Kidney (tissue), 14 donors: ENCODE results near the gene SLC1A2. TPM values are rescaled to one million over a fixed set of nuclear protein-coding genes. Genes with fewer than 3 reads are reported as not detected.

Experiments
- DNase-seq, 5 donors: peaks; one replicate each; pipeline ENCODE4 v3.0.0-alpha.2; 2013 to 2020
- FAIRE-seq: peaks from 2 replicates; lab custom pipeline; 2012; peaks lifted over from hg19 to GRCh38; lab: Jason Lieb, UNC
- H3K27ac ChIP-seq, 2 donors: one replicate each; pipeline ENCODE4 v1.7.0; 2013; ENCODE audit warnings: low read depth in 2 of 2, low read length in 2 of 2, inconsistent platforms in 1 of 2
- H3K27me3 ChIP-seq: one replicate; pipeline ENCODE4 v1.7.1; 2013; ENCODE audit warnings: low read length, inconsistent platforms; ENCODE audit not compliant: control insufficient read depth, insufficient read depth
- H3K36me3 ChIP-seq, 3 donors: one replicate each; pipeline versions ENCODE4 v1.7.0 to v1.7.1; 2013; ENCODE audit warnings: low read length in 3 of 3, control low read depth in 1 of 3, inconsistent platforms in 1 of 3; ENCODE audit not compliant: insufficient read depth in 3 of 3, control insufficient read depth in 2 of 3
- H3K4me1 ChIP-seq, 3 donors: one replicate each; pipeline versions ENCODE4 v1.7.0 to v1.7.1; 2013; ENCODE audit warnings: low read length in 3 of 3, inconsistent platforms in 1 of 3, low read depth in 1 of 3; ENCODE audit not compliant: control insufficient read depth in 2 of 3, insufficient read depth in 2 of 3
- H3K4me3 ChIP-seq, 3 donors: one replicate each; pipeline versions ENCODE4 v1.7.0 to v1.8.1; 2013; ENCODE audit warnings: low read length in 3 of 3, control low read depth in 1 of 3, inconsistent platforms in 1 of 3
- H3K9ac ChIP-seq, 3 donors: one replicate each; pipeline versions ENCODE4 v1.7.0 to v1.7.1; 2013; ENCODE audit warnings: low read length in 3 of 3, control low read depth in 1 of 3, inconsistent platforms in 1 of 3
- H3K9me3 ChIP-seq, 3 donors: one replicate each; pipeline versions ENCODE4 v1.7.0 to v1.7.1; 2013; ENCODE audit warnings: low read length in 3 of 3, control low read depth in 1 of 3, inconsistent platforms in 1 of 3; ENCODE audit not compliant: control insufficient read depth in 2 of 3, insufficient read depth in 1 of 3
- intact Hi-C: fragments of 100-400 bp; cut with DNase I; formaldehyde crosslinking; loops from one replicate; pipeline ENCODE4 v1.11.1; 2022
- polyA plus RNA-seq: library from polyadenylated mRNA; stranded (reverse); fragments of 350-450 nt; fragmentation: Illumina TruSeq; extraction: RNeasy Lipid Tissue Mini Kit (QIAGEN cat#74804); gene quantifications from one replicate; pipeline ENCODE4 v1.2.3, GENCODE V29; 2014; ENCODE audit warnings: low read depth, low replicate concordance; ENCODE audit not compliant: insufficient read depth
- total RNA-seq: library from RNA; stranded (reverse); fragmentation: NEBNext Ultra II Directional; extraction: Animal tissue kit (Norgen Biotek cat#: 25700); gene quantifications from one replicate; pipeline ENCODE4 v1.2.1, GENCODE V29; 2021
- TF ChIP-seq, protein P1 (sequence below): IDR thresholded peaks from 3 replicates; pipeline ENCODE4 v1.5.1; 2012; ENCODE audit warnings: mild to moderate bottlenecking, moderate library complexity, borderline replicate concordance; ENCODE audit not compliant: insufficient read depth; ENCODE audit errors: extremely low read depth
- donor health status: control.
- donor health status: control.
- donor health status: control.
- donor health status: control.
- donor health status: control.
- donor health status: DM: yes; HTN: yes; CAD: no.
- donor health status: Normal renal cell carcinoma (clear cell type).

The SLC1A2 gene
- total and polyA plus RNA-seq, 2 donors from 2014 or later = 0.11 to 0.28 TPM

DNA sequence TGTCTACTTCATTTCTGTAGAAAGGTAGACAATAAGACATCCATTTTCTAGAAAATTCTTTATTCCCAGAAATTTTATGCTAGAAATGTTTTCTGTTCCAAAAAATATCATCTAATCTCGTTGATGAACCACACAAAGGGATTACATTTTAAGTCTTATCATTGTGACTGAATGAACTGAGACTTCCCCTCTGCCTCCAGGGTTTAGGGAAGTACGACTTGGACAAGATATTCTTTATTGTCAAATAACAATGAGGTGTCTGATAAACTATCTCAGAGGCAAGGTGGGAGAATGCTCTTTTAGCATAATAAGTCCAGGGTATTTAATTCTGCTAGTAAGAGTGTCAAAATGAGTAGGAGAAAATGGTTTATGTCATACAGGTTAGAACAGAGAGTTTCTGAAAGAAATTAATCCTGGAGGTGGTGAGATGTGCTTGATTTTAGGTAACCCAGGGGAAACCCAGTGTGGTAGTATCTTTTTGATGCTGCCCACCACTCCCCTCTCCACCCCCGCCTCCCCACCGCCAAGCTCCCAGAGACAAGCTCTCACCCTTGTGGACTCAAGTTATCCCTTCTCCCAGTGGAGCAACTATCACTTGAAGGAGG, 179.8 kb downstream of the SLC1A2 start:
- no peak overlapping the region for H3K27ac ChIP-seq
- DNase-seq = no peak
- intact Hi-C loops = no loop called here

GRCh38 chr11:35238882-35239281, 180.5 kb downstream of the SLC1A2 start:
- DNase-seq (no peak), FAIRE-seq (no peak)
- Histone ChIP-seq H3K9me3 (no peaks in the 10 kb centered on the region), H3K27me3 (no peaks in the 10 kb centered on the region), H3K36me3 (no peaks in the 10 kb centered on the region), H3K4me1 (no peaks in the 10 kb centered on the region), H3K4me3 (no peak overlapping the region), H3K9ac (no peak overlapping the region), H3K27ac (no peak overlapping the region)
- TF ChIP-seq, protein P1, sequence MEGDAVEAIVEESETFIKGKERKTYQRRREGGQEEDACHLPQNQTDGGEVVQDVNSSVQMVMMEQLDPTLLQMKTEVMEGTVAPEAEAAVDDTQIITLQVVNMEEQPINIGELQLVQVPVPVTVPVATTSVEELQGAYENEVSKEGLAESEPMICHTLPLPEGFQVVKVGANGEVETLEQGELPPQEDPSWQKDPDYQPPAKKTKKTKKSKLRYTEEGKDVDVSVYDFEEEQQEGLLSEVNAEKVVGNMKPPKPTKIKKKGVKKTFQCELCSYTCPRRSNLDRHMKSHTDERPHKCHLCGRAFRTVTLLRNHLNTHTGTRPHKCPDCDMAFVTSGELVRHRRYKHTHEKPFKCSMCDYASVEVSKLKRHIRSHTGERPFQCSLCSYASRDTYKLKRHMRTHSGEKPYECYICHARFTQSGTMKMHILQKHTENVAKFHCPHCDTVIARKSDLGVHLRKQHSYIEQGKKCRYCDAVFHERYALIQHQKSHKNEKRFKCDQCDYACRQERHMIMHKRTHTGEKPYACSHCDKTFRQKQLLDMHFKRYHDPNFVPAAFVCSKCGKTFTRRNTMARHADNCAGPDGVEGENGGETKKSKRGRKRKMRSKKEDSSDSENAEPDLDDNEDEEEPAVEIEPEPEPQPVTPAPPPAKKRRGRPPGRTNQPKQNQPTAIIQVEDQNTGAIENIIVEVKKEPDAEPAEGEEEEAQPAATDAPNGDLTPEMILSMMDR = no peak
- intact Hi-C loops = no loop called here

More for the DNA sequence above, 179.8 kb downstream of the SLC1A2 start:
- Histone ChIP-seq H3K27me3 (no peaks in the 10 kb centered on the region), H3K36me3 (no peaks in the 10 kb centered on the region), H3K9ac (no peak overlapping the region), H3K4me1 (no peaks in the 10 kb centered on the region), H3K9me3 (no peaks in the 10 kb centered on the region), H3K4me3 (no peak overlapping the region)
- FAIRE-seq = no peak
- TF ChIP-seq, protein P1 = no peak

DNA sequence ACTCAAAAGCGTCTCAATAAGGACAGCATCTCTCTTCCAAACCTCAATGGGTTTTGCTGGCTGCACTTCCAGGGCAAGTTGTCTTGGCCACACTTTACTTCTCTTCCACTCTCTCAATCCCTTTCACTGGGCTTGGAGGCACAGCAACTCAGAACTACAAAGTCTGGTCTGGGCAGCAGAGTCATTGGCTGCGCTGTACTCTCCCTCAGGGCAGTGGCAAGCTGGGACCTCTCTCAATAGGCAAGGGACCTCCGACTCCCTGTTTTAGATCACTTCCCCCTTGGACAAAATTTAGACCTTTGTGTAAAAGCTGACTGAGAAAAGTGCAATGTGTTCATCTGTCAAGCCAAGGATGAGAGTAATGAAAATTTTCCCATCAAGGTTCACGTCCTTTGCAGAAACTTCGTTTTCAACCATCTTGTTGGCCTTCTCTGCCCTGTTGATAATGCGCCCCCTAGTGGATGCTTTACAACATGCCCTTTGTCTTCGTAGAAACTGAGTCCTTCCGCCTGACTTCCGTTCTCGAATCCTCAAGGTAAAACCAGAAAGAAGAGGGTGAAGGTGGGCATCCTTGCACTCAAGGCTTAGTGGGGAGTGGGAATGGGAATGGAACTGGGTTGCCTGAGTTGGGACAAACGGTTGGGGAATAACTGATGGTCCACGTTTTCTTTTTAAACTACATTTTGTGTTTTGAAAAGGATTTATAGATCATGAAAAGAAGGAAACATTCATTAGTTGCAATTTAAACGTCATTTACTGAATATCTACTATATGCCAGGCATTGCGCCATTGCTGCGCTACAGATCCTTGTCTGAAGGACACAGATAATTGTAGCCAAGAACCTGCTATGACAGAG, 181.3 kb downstream of the SLC1A2 start:
- TF ChIP-seq, protein P1 = peak; percentile 32
- intact Hi-C loops = no loop called here
- H3K4me1 ChIP-seq = no peaks in the 10 kb centered on the region
- H3K4me3 ChIP-seq = no peak overlapping the region
- H3K9me3 ChIP-seq = no peaks in the 10 kb centered on the region
- peak in 4 of 5 donors; percentile 25 to 78 (median 52) for DNase-seq
- no peaks in the 10 kb centered on the region for H3K36me3 ChIP-seq
- H3K27me3 ChIP-seq = no peaks in the 10 kb centered on the region
- H3K9ac ChIP-seq = no peak overlapping the region
- H3K27ac ChIP-seq = no peak overlapping the region
- FAIRE-seq = no peak
